GM19452 (cell line): ENCODE results near the gene RPL4.
A peak's percentile ranks its signal among the peaks of the same experiment; 100 is the strongest.
"Not testable (repeated sequence)": the region's sequence is repeated elsewhere in the genome, so short reads cannot be mapped to it uniquely, and the experiment has no call there.

Source experiments
- ATAC-seq: cut with Tn5 transposase; IDR thresholded peaks from one replicate; pipeline ENCODE4 v1.9.1; 2021; ENCODE audit not compliant: unreplicated experiment

Gene RPL4

GRCh38 chr15:66504563-66505429 lies at the start of gene RPL4, which contains the start of gene ZWILCH:
RPL4 (minus strand) TSS chr15:66504855; CDS start chr15:66504790, 65 bp downstream.
ZWILCH (plus strand) TSS chr15:66505326; CDS start chr15:66505339, 13 bp downstream.
- peak; percentile 69 for ATAC-seq

DNA sequence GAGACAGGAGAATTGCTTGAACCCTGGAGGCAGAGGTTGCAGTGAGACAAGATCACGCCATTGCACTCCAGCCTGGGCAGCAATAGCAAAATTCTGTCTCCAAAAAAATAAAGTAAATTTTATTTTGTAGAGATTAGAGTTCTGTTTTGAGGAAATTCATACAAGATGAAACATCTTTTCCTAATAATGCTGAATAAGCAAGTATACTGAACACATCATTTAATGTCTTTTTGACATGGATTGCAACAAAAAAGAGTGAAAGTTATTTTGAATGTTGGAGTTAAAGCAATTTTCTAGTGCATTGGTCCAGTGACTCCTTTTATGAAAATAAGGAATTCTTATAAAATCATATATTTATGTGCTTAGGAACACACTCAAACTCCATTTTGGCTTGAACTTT lies 40.6 kb upstream of the RPL4 start:
- ATAC-seq: no peak

- no peak for ATAC-seq
These were observed 38.2 kb upstream of the RPL4 start for GRCh38 chr15:66542896-66543295.

GRCh38 chr15:66535056-66535455 lies 30.4 kb upstream of the RPL4 start:
- no peak for ATAC-seq

DNA sequence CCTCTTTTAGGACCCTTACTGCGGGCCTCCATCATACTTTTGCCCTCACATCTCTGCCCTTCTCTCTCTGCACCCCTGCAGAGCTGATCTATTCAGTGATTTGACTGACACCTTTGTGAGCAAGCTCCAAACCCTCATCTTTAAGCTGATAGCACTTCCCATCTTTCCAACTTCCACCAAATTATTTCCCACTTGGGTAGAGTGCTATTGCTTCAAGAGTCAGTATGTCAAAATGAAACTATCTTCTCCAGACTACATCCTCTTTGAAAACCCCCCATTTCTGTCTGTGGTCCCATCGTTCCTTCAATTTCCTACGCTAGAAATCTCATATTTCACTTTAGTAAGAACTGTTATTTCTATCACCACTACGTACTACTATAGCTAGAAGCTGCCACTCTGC lies 20.2 kb upstream of the RPL4 start:
- ATAC-seq: no peak

DNA sequence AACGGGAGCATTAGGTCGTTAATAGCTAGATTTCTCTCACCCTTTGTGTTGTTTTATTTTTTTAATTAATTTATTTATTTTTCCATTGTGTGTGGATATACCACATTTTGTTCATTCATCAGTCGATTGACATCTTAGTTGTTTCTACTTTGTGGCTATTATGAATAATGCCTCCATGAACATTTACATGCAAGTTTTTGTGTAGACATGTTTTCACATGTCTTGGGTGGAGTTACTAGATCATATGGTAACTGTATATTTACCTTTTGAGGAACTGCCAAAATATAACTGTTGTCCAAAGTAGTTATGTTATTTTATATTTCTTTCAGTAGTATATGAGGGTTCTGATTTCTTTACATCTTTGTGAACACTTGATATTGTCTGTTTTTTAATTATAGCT lies 19.3 kb upstream of the RPL4 start:
- no peak for ATAC-seq

GRCh38 chr15:66515901-66516322 lies 11.3 kb upstream of the RPL4 start:
- no peak for ATAC-seq

- ATAC-seq: no peak
These were observed 9.9 kb upstream of the RPL4 start for GRCh38 chr15:66514586-66514985.

DNA sequence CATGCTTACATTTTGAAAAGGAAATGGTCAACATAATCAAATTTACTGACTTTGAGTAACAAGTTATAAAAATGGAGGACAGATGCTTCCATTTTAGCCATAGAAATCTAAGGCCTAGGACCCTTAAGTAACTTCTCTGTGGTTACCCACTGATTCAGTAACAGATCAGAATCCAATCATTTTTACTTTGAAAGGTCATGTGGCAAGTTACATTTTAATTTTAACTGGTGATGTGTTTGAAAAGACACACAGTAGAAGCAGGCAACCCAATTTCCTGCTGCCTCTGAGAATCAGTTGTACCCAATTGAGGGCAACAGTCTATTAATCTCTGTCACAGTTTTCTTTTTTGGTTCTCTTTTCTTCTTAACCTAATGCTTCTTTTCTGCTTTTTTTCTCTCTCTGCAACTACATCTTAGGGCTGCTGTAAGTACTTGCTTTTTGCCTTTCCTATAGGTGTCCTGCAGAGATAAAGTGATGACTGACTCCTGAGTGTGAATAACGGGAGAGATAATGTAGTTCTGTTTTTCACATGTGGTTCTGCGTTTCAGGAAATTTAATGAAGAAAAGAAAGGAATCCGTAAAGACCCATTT lies 3.7 kb upstream of the RPL4 start:
- ATAC-seq: no peak

DNA sequence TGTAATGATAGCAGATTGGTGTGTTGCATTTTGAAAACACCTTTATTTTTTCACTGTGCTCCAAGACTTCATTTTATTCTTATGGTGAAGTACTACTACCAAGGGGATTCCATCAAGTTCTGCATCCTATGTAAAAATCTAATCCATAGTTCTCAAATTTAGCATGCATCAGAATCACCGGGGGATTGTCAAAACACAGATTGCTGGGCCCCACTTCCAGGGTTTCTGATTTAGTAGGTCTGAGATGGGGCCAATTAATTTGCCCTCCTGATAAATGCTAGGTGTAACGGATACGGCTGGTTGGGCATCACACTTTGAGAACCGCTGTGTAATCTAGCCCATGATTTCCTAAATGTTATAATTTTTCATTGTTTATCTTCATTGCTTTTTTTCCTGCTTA lies 1.2 kb upstream of the RPL4 start:
- no peak for ATAC-seq

DNA sequence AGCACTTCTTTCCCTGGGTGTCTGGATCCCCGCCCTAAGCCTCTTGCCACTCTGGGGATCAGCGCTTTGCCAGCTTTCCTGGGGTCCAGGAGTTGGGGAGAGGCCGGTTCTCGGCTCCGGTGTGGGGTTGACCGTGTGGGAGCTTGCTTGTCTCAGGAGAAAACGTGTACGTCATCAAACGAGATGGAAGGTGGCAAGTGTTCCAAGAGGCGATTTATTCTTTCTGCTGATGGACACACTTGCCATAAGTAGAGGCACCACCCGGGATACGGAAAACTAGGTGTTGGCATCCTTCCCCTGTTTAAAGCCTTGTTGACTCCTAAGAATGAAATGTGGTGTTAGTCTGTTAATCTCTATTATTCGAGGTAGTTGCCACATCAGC lies 766 bp upstream of the RPL4 start:
- peak; percentile 23 for ATAC-seq

GRCh38 chr15:66503780-66504562 lies 684 bp downstream of the RPL4 start:
- no peak for ATAC-seq

DNA sequence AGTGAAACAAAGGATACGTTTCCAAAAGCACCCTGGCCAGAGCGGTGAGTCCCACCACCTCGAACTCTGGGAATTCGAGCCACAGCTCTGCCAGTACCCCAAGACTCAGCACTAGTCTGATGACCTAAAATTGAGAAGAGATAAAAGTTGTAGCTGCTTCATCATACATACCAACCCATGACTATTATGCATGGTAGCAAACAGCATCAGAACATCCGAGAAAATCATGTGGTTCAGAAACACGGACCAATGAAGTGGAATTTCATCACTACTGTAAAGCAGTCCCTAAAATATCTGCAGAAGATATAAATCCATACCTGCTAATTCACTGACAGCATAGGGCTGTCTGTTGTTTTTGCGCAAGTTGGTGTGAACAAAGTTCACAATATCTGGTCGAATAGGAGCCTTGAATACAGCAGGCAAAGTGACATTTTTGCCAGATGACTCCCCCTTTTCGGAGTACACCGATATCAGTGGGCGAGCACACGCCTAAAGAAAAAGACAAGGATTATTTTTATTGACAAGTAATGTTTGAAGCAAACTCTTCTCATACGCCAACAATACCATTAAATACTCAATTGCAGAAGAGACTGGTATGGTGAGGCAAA lies 1.5 kb downstream of the RPL4 start:
- not testable (repeated sequence) for ATAC-seq

GRCh38 chr15:66502491-66502890 lies 2.2 kb downstream of the RPL4 start:
- no peak for ATAC-seq

DNA sequence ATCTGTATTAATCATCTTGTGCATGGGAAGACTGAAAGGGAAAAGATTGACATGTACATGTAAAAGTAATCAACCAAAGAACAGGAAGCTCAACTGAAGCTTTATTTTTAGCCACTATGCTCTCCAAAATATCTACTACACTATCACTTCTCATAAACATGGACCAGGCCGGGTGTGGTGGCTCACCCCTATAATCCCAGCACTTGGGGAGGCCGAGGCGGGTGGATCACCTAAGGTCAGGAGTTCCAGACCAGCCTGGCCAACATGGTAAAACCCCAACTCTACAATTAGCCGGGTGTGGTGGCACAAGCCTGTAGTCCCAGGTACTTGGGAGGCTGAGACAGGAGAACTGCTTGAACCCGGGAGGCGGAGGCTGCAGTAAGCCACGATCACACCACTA lies 4.3 kb downstream of the RPL4 start:
- ATAC-seq: not testable (repeated sequence)

DNA sequence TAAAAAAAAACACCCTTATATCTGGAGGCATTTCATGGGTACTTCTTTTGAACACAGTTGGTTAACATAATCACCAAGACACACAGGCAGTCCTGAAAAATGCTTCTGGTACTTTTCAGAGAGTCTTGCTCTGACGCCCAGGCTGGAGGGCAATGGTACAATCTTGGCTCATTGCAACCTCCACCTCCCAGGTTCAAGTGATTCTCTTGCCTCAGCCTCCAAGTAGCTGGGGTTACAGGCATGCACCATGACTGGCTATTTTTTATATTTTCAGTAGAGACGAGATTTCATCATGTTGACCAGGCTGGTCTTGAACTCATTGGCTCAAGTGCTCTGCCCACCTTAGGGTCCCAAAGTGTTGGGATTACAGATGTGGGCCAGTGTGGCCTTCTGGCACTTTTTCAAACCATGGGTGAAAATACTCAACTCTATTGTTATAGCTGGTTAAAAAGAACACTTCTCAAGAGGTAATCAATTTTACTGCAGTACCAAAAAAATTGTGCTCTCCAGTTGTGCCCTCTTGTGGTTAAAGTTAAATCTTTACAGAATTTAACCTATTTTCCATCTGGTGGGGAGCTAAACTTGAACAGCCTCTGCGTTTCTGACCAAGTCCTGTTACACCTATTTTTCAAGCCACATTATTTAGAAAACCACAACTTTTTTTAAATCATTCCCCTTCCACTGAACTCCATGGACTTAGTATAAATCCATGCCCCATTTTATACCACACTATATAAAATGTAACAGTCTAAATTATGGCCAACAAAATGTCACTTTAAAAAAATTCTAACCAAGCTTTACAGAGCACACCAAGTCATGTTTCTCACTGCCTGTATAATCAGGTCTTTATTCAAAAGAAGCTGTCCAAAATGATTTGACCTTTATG lies 5.9 kb downstream of the RPL4 start:
- ATAC-seq: no peak

DNA sequence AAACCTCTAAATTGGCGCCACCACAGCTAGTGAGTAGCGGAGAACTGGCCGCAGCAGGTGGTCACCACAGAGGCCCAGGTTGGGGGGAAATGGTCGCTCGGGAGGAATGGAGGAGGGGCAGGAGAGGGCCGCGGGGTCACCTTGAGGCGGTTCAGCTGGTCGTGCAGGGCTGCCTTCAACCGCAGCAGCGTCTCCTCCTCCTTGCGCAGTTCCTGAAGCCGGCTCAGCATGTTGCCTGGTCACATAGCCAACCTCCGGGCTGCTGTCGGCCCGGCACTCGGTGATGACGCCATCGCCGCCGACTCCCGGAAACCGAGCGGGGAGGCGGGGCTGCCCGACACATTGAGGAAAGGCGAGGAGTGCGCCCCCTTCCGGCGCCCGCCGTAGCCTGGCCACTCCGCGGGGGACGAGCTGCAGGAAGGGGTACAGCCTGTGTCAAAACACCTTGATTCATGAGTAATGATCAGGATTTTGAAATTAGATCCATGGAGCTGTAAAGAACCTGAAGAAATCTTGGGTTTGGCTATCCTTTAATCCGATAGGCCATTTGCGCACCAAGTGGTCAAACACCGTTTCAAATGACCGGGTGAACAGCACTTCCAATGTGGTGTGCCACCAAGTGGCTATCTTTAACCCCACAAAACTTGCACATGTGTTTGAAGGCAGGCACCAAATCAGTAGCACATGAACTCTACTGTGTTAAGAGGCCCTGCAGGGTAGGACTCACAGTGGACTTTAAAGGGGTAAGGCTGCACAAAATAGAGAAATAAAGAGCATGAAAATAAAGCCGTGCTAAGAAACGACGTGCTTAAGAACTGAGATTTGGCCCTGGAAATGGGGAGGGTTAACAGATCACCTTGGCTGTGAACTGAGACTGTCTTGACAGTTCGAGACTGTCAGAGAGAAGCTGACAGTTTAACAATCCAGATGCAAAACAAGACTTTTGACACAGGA lies 6.9 kb downstream of the RPL4 start, which contains the start of gene SNAPC5:
Gene SNAPC5, minus strand, starts transcription at position 261 of the 954 bp plus-strand sequence. Its CDS starts 31 bp downstream, at position 230.
- ATAC-seq: peak; percentile 76

DNA sequence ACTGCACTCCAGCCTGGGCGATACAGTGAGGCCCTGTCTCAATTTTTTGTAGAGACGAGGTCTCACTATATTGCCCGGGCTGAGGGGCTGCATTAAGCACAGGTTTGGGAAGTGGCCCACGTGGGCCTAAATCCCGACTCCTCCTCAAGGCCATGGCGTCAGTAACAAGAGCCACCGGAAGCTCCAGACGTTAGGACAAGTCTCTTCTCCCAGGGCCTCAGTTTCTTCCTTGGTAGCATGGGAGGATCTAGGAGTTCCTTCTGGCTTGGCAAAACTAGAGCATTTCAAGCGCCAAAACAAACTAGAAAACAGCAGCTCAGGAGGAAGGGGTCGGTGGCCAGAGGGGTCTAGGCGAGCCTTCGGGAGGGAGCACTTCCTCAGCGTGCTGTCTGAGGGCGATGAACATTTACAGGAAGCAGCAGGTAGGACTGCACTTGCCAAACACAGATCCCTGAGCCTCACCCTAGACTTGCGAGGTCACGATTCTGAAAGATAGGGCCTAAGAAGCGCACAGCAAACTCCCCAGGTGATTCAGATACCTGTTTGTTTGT lies 7.6 kb downstream of the RPL4 start:
- peak; percentile 4 for ATAC-seq

DNA sequence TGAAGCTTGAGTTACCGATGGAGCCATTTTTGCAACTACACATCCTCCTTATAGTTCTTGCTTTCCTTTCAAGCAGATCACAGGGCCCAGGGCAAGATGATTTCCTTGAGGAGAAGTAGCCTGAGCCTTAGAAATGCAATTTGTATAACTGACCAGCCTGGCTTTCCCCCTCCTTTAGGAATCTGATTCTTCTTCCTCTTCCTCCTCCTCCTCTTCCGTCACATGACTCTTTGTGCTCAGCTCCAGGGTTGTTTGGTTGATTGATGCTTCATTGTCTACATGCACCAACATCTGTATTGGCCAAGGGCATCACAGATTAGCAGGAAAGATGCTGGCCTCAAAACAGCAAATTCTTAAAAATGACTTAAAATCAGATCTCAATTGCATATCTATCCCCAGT lies 10.4 kb downstream of the RPL4 start:
- no peak for ATAC-seq
